SK-N-SH treated with all-trans-retinoic acid at 6 μM for 48 hours (cell line): ENCODE data around the gene SLC8A2.

ENCODE experiments used
- CREB5 ChIP-seq: fragments of 250-450 bp; sonication (Bioruptor Pico); IDR thresholded peaks from 2 replicates; pipeline ENCODE4 v1.5.1; 2020; ENCODE audit warnings: low read depth, mild to moderate bottlenecking, moderate library complexity
- PPARA ChIP-seq: fragments of 250-450 bp; sonication (Bioruptor Pico); IDR thresholded peaks from 2 replicates; pipeline ENCODE4 v1.5.0; 2020; ENCODE audit warnings: mild to moderate bottlenecking, borderline replicate concordance
- TF ChIP-seq, protein P1 (sequence below): fragments of 250-450 bp; sonication (Bioruptor Pico); IDR thresholded peaks from 2 replicates; pipeline ENCODE4 v1.8.0; 2020; ENCODE audit warnings: mild to moderate bottlenecking, moderate library complexity, borderline replicate concordance

DNA sequence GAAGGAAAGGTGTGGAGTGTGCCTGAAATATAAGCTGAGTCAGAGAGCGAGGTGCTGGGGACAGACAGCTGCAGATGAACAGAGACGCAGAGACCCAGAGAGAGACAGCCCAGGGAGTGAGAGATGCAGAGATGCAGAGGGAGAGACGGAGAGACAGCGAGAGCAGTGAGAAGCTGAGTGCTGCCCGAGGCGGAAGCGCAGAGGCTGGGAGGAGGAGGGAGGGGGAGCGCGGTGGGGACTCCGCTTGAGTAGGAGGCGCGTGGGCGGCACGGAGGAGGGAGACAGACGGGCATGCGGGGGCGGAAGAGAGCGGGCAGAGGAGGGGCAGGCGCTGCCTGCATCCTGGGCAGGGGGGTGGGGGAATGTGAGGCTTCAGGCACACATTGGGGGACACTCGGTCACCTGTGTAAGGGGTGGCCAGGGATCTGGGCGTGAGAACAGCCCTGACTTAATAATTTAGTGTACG, 25.7 kb downstream of the SLC8A2 start:
- TF ChIP-seq CREB5 (CRISPR knock-in tag) (no peak), PPARA (no peak)
- TF ChIP-seq, protein P1, sequence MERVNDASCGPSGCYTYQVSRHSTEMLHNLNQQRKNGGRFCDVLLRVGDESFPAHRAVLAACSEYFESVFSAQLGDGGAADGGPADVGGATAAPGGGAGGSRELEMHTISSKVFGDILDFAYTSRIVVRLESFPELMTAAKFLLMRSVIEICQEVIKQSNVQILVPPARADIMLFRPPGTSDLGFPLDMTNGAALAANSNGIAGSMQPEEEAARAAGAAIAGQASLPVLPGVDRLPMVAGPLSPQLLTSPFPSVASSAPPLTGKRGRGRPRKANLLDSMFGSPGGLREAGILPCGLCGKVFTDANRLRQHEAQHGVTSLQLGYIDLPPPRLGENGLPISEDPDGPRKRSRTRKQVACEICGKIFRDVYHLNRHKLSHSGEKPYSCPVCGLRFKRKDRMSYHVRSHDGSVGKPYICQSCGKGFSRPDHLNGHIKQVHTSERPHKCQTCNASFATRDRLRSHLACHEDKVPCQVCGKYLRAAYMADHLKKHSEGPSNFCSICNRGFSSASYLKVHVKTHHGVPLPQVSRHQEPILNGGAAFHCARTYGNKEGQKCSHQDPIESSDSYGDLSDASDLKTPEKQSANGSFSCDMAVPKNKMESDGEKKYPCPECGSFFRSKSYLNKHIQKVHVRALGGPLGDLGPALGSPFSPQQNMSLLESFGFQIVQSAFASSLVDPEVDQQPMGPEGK (CRISPR knock-in tag), result no peak
